HT-29 (cell line): Measurements from ENCODE around the gene PGLYRP3. TPM values are rescaled to one million over a fixed set of nuclear protein-coding genes. Genes with fewer than 3 reads are reported as not detected.
"Not testable (repeated sequence)": the region's sequence is repeated elsewhere in the genome, so short reads cannot be mapped to it uniquely, and the experiment has no call there.

Source experiments
- DNase-seq: peaks from one replicate; pipeline ENCODE4 v3.0.0-alpha.2; 2015; ENCODE audit warnings: low spot score
- total RNA-seq: library from RNA; depleted of rRNA; stranded (reverse); fragments of >200 nt; shearing (Covaris generic); gene quantifications from 2 replicates; pipeline ENCODE4 v1.2.3, GENCODE V29; 2014

PGLYRP3 gene
- total RNA-seq, 1 experiment from 2014 or later = not detected

- not testable (repeated sequence) for DNase-seq
These were observed 1.6 kb upstream of the PGLYRP3 start for GRCh38 chr1:153314388-153314787.

- no peak for DNase-seq
These were observed 536 bp upstream of the PGLYRP3 start for GRCh38 chr1:153313288-153313687.

- no peak for DNase-seq
These were observed 2.2 kb downstream of the PGLYRP3 start for GRCh38 chr1:153310526-153310925.

GRCh38 chr1:153309441-153309840, 3.3 kb downstream of the PGLYRP3 start:
- no peak for DNase-seq

- no peak for DNase-seq
These were observed 4.2 kb downstream of the PGLYRP3 start for GRCh38 chr1:153308540-153308939.

GRCh38 chr1:153307221-153307600, 5.5 kb downstream of the PGLYRP3 start:
- no peak for DNase-seq

- no peak for DNase-seq
These were observed 6.2 kb downstream of the PGLYRP3 start for GRCh38 chr1:153306303-153307220.

GRCh38 chr1:153305682-153306081, 7.1 kb downstream of the PGLYRP3 start:
- no peak for DNase-seq

- DNase-seq = no peak
These were observed 10.4 kb downstream of the PGLYRP3 start for GRCh38 chr1:153302308-153302707.

GRCh38 chr1:153293851-153294250, 18.9 kb downstream of the PGLYRP3 start:
- DNase-seq = no peak

- no peak for DNase-seq
These were observed 19.3 kb downstream of the PGLYRP3 start for GRCh38 chr1:153293480-153293775.

- no peak for DNase-seq
These were observed 19.8 kb downstream of the PGLYRP3 start for GRCh38 chr1:153292740-153293479.

GRCh38 chr1:153292185-153292584, 20.6 kb downstream of the PGLYRP3 start:
- DNase-seq = no peak

- no peak for DNase-seq
These were observed 21.2 kb downstream of the PGLYRP3 start for GRCh38 chr1:153291514-153291913.

GRCh38 chr1:153288634-153289275, 24.0 kb downstream of the PGLYRP3 start:
- DNase-seq = peak; percentile 48

- DNase-seq = peak; percentile 70
These were observed 34.9 kb downstream of the PGLYRP3 start for GRCh38 chr1:153277852-153278251.

- DNase-seq = no peak
These were observed 40.6 kb downstream of the PGLYRP3 start for GRCh38 chr1:153272186-153272585.

- no peak for DNase-seq
These were observed 41.0 kb downstream of the PGLYRP3 start for GRCh38 chr1:153271711-153272110.

GRCh38 chr1:153265457-153265856, 47.3 kb downstream of the PGLYRP3 start:
- DNase-seq = no peak

GRCh38 chr1:153262462-153263157, 50.1 kb downstream of the PGLYRP3 start:
- DNase-seq = no peak

- no peak for DNase-seq
These were observed 50.7 kb downstream of the PGLYRP3 start for GRCh38 chr1:153262070-153262366.
